Measurements from ENCODE around the gene AFAP1.

- TF ChIP-seq, protein P1, sequence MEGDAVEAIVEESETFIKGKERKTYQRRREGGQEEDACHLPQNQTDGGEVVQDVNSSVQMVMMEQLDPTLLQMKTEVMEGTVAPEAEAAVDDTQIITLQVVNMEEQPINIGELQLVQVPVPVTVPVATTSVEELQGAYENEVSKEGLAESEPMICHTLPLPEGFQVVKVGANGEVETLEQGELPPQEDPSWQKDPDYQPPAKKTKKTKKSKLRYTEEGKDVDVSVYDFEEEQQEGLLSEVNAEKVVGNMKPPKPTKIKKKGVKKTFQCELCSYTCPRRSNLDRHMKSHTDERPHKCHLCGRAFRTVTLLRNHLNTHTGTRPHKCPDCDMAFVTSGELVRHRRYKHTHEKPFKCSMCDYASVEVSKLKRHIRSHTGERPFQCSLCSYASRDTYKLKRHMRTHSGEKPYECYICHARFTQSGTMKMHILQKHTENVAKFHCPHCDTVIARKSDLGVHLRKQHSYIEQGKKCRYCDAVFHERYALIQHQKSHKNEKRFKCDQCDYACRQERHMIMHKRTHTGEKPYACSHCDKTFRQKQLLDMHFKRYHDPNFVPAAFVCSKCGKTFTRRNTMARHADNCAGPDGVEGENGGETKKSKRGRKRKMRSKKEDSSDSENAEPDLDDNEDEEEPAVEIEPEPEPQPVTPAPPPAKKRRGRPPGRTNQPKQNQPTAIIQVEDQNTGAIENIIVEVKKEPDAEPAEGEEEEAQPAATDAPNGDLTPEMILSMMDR (IDR thresholded peaks at IDR 0.05) = no peak
- peak in 1 of 3 donors; percentile 30 for TF ChIP-seq POLR2AphosphoS5 (IDR thresholded peaks at IDR 0.05)
- TF ChIP-seq EP300 (IDR thresholded peaks at IDR 0.05) = no peak
These were observed 25.4 kb upstream of the AFAP1 start for GRCh38 chr4:7964890-7965662.
